ENCODE data around the gene PGA3.
"Not testable (repeated sequence)": the region's sequence is repeated elsewhere in the genome, so short reads cannot be mapped to it uniquely, and the experiment has no call there.

PGA3 gene

GRCh38 chr11:61172356-61172755, 31.0 kb upstream of the PGA3 start:
- no peak for DNase-seq

DNA sequence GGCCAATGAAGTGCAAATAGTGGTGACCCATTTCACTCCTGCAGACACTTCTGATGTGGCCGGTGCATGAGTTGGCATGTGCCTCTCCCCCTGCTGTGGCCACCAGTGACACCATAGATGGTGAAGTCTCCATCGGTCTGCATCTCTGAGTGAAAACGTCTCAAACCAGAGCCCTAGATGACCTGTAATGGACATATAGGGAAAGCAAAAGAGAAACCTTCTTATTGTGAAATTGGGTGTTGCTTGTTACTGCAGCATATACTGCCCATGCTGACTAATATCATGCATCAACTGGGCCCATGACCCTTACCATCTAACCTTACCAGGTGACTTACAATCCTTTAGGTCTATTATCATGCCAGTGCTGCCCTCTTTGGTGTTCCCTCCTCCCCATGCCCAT, 30.4 kb upstream of the PGA3 start:
- no peak for DNase-seq

GRCh38 chr11:61173456-61173855, 29.9 kb upstream of the PGA3 start:
- DNase-seq = no peak

DNA sequence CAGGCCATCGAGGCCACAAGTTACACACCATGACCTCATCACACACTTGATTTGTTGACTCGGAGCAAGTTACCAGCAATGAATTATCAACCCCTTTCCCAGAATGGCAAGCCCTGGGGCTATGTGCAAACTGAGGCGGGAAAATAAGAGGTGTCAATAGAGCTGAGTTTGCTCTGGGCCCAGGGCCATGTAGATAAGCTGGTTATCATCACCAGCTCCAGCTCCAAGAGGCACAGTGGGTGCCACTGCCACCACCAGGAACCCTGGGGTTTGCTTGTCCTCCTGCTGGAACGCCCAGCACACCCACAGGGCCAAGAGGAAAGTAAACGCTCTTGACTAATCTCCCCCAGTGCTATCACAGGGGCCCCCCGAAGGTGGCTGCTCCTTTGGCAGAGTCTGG, 29.0 kb upstream of the PGA3 start:
- no peak for DNase-seq

- no peak for DNase-seq
Observed at GRCh38 chr11:61174949-61175348, 28.4 kb upstream of the PGA3 start.

GRCh38 chr11:61176446-61176845, 26.9 kb upstream of the PGA3 start:
- no peak for DNase-seq

- not testable (repeated sequence) for DNase-seq
Observed at GRCh38 chr11:61180205-61180604, 23.1 kb upstream of the PGA3 start.

GRCh38 chr11:61181489-61181888, 21.8 kb upstream of the PGA3 start:
- DNase-seq = no peak

DNA sequence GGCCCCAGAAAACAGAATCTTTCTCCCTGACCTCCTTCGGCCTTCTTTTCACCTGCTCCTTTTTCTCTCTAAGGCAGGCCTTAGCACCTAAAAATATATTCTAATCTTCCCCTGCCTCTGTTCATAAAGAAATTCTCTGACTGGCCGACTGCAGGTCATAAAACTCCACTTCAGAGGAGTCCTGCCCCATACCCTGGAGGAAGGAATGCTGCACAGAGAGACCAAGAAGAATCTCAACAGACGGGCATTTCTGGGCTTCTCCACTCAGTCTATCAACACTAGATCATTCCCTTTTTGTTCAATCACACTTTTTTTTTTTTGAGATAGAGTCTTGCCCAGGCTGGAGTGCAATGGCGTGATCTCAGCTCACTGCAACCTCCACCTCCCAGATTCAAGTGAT, 19.7 kb upstream of the PGA3 start:
- no peak for DNase-seq

GRCh38 chr11:61186504-61186903, 16.8 kb upstream of the PGA3 start:
- DNase-seq = no peak

DNA sequence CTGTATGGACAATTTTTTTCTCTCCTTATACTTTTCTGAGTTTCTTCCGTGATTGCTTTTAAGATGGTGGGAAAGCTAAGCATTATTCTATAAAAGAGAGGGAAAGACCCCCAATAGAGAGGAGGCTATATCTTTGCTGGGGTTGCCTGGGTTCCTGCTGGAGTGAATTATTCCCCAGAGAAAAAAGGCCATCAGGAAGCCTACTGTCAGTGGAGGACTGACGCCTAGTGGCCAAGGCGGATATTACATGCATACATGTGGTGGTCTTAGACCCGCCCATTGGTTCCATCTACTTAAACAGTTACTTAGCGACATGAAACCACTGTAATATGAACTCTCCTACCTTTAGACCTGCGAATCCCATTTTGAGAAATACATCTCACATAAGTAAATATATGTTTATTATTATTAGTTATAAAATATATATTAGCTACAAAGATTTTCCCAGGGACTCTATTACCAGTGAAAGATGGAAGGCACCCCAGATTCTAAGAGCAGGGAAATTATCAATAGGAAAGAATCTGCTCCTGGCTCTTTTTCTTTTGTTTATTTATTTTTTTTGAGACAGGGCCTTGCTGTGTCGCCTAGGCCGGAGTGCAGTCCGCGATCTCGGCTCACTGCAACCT, 15.7 kb upstream of the PGA3 start:
- DNase-seq = peak; percentile 96

DNA sequence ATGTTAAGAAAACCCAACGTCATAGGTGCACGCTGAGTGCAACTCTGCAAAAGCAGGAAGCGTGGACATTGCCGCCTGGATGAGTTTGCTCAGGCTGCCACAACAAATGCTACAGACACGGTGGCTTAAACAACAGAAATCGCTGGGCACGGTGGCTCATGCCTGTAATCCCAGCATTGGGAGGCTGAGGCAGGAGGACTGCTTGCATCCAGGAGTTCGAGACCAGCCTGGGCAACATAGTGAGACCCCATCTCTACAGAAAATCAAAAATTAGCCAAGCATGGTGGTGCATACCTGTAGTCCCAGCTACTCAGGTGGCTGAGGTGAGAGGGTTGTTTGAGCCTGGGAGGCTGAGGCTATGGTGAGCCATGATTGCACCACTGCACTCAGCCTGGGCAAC, 13.4 kb upstream of the PGA3 start:
- DNase-seq = no peak

GRCh38 chr11:61193596-61193995, 9.7 kb upstream of the PGA3 start:
- no peak for DNase-seq

DNA sequence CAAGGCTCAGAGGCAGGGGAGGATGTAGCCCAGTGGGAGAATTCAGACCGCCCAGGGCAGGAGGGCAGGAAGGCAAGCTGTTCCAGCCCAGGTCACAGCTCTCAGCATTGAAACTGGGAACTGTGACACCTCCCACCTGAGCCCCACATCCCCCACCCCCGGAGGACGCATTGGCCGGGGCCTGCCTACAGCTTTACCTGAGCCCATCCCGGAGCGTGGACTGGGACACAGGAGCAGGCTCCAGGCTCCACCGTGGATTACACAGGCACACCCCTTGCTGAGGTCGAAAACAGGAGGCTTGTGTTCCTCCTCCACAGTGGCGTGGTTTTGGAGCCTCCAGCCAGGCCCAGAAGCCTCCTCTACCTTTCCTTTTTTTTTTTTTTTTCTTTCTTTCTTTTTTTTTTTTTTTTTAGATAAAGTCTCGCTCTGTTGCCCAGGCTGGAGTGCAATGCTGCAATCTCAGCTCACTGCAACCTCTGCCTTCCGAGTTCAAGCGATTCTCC, 9.1 kb upstream of the PGA3 start:
- DNase-seq = no peak

DNA sequence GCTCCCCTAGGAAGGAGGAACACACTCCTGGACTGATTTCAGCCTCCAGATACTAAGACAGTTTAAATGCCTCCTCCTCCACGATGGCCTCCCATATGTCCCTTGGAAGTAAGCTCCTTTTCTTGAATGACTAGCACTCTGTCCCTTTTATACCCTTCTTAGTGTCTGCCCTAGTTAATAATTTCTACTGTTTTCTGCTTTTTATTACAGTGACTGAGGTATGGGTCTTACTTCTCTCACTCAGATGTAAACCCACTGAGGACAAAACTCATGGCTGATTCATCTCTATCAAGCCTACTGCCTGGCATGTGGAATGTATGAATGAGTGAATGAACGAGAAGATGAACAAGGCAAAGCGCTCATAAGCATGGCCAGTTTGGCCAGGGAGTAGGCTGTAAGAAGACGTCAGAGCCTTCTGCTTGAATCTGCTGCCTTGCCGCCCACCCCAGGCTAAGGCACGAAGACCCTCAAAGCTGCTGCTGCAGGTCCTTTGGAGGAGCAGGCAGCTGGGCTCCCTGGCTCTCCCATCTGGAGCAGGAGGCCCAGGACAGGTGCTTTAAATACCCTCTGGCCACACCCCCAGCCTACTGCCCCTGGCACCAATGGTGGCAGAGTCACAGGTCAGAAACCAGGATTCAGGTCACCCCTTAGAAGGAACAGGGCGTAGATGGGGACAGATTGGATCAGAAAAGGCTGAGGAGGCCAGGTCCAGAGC, 8.2 kb upstream of the PGA3 start:
- no peak for DNase-seq

DNA sequence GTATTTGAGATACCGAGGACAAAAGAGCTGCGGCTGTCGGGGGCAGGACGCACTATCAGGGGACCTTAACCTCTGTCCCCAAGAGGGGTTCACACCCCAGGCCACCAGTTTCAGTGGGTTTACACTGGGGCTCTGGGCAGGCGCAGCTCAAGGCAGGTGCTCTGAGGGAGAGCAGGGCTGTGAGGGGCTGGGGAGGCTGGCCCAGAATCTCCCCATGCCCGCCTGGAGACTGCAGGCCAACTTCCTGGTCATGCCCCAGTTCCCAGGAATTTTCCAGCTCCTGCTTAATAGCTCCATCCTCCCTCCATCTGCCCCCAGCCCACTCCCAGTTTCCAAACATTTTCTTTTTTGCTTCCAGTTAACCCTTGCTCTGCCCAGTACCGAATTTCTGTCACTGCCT, 7.6 kb upstream of the PGA3 start:
- no peak for DNase-seq

GRCh38 chr11:61198361-61198760, 5.0 kb upstream of the PGA3 start:
- DNase-seq = peak; percentile 56

DNA sequence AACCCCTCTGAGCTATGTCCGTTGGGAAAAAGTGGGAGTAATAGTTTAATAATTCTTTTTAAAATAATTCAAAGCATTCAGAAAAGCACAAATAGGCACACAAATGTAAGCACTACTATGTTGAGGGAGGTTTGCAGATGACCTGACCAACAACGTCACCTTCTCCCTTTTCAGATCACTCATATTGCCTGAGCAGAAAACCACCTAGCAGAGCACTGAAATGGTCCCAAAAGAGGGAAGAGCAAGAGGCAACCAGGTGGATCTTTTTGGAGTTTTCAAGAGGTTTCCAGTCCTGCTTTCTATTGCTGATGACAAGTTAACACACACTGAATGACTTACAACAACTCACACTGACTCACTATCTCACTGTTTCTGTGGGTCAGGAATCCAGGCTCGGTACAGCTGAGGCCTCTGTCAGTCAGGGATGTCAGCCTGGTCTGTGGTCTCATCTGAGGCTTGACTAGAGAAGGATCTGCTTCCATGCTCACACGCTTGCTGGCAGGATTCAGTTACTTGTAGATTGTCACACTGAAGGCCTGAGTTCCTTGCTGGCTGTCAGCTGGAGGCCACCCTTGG, 4.3 kb upstream of the PGA3 start:
- no peak for DNase-seq

DNA sequence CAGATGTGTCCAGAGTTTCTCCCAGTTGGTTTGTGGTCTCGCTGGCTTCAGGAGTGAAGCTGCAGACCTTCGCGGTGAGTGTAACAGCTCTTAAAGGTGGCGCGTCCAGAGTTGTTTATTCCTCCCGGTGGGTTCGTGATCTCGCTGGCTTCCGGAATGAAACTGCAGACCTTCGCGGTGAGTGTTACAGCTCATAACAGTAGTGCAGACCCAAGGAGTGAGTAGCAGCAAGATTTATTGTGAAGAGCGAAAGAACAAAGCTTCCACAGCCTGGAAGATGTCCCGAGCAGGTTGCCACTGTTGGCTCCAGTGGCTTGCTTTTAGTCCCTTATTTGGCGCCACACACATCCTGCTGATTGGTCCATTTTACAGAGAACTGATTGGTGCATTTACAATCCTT, 1.8 kb upstream of the PGA3 start:
- DNase-seq = no peak

- DNase-seq = not testable (repeated sequence)
Observed at GRCh38 chr11:61203873-61204272, 558 bp downstream of the PGA3 start.

DNA sequence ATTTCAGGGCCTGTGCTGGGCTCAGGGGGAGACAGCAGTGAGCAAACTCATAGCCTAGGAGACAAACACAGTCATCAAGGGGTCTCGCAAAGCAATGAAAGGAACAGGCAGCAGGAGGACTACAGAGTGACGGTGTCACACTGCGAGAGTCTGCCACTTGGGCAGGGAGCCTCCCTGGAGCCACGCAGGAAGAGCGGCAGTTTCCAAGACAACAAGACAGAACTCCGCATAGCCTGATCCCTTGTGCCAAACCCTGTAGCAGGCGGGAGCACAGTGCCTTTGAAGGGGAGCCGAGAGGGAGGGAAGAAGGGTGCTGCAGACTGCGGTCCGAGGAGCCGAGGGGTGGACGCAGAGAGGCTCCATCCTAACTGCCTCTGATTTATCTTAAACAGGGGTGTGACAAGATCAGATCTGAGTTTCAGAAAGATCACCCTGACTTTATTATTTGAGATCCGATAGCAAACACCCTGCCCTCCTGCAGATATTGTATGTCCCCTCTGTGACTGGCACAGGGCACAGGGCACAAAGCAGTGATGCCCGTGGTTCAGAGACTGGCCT, 1.3 kb downstream of the PGA3 start:
- DNase-seq = peak; percentile 25

- DNase-seq = not testable (repeated sequence)
Observed at GRCh38 chr11:61207636-61208310, 4.5 kb downstream of the PGA3 start.

DNA sequence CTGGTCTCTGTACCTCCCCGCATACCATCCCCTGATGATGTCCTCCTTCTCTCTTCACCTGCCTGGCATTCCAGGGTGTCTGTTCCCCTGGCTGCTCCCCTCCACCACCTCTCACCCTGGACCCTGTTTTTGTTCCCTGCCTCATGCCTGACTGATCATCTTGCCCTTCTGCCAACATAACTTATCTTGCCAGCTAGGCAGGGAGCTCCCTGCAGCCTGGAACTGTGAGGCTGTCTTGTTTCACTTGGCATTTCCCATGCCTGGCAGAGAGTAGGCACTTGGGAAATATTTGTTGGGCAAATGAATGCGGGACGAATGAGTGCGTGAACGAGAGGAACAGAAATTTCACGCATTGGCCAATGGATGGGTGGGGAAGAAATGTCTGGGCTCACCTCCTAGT, 7.3 kb downstream of the PGA3 start:
- not testable (repeated sequence) for DNase-seq

Data from eye (tissue), 1 donor.